Adrenal gland (tissue), 5 donors: ENCODE data around the gene AQP1.

Source experiments
- POLR2A ChIP-seq, 2 donors: fragments of 450-650 bp; IDR thresholded peaks; one replicate each; pipeline ENCODE4 v1.6.1; 2017; ENCODE audit warnings: antibody characterized with exemption in 2 of 2, mild to moderate bottlenecking in 2 of 2, moderate library complexity in 1 of 2
- TF ChIP-seq, protein P1 (sequence below), 6 experiments: fragments of 450-650 bp in 4 of 6; fragments of 200-600 bp in 2 of 6; sonication (generic) in 1 of 6; IDR thresholded peaks; 1 replicate in 5 of 6; 2 replicates in 1 of 6; pipeline versions ENCODE4 v1.5.1 to v1.8.0; 2016 to 2021; ENCODE audit warnings: antibody characterized with exemption in 6 of 6, mild to moderate bottlenecking in 2 of 6, moderate library complexity in 1 of 6
- donor health status: DM: no; HTN: no; CAD: no.

DNA sequence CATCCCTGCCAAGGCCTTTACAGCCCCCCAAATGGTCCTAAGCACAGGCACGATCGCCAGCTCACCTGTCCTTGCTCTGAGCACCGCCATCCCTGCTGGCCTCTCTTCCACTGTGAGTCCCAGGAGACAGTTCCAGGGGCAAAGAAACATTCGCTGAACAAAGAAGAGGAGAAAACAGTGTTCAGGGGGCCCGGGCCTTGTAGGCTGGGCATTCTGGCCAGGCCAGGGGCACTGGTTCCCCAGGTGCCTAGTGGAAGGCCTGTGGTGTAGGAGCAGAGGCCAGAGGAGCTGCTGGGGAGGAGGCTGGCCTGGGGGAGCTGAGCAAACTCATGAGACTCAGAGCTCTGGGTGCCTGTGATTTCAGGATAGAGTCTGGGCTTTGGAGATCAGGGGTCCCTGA lies 22.6 kb downstream of the AQP1 start:
- no peak for TF ChIP-seq POLR2A (IDR thresholded peaks at IDR 0.05)
- TF ChIP-seq, protein P1, sequence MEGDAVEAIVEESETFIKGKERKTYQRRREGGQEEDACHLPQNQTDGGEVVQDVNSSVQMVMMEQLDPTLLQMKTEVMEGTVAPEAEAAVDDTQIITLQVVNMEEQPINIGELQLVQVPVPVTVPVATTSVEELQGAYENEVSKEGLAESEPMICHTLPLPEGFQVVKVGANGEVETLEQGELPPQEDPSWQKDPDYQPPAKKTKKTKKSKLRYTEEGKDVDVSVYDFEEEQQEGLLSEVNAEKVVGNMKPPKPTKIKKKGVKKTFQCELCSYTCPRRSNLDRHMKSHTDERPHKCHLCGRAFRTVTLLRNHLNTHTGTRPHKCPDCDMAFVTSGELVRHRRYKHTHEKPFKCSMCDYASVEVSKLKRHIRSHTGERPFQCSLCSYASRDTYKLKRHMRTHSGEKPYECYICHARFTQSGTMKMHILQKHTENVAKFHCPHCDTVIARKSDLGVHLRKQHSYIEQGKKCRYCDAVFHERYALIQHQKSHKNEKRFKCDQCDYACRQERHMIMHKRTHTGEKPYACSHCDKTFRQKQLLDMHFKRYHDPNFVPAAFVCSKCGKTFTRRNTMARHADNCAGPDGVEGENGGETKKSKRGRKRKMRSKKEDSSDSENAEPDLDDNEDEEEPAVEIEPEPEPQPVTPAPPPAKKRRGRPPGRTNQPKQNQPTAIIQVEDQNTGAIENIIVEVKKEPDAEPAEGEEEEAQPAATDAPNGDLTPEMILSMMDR (IDR thresholded peaks at IDR 0.05) = no peak
